Fibroblast of skin of back (primary cell): ENCODE data around the gene TAPBPL.

Experiments used
- DNase-seq: peaks from one replicate; pipeline ENCODE4 v3.0.0-alpha.2; 2013

The TAPBPL gene

DNA sequence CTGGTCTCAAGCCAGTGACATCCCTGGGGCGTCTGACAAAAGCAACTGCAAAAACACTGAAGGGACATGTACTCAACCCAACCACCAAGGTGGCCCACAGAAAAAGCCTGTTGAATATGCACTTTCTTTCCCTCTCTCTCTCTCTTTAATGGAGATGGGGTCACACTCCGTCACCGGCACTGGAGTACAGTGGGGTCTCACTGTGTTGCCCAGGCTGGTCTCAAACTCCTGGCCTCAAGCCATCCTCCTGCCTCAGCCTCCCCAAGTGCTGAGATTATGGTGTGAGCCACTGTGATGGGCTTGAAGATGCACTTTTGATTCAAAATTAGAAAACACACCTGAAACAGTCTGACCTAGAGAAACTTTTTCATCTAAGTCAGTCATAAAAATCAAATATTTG, 14.3 kb upstream of the TAPBPL start:
- DNase-seq = no peak

- DNase-seq = no peak
These were observed 13.5 kb upstream of the TAPBPL start for GRCh38 chr12:6438345-6438744.

- no peak for DNase-seq
These were observed 11.5 kb upstream of the TAPBPL start for GRCh38 chr12:6440391-6440790.

DNA sequence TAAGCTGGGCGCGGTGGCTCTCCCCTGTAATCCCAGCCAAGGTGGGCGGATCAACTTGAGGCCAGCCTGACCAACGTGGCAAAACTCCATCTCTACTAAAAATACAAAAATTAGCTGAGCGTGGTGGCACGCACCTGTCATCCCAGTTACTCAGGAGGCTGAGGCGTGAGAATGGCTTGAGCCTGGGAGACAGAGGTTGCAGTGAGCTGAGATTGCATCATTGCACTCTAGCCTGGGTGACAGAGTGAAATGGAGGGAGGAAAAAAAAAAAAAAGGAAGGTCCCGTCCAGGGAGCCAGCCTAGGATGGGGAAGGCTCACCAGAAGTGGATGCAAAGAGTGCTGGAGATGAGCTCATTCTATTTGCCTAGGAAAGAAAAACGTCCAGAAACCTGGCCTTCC, 9.0 kb upstream of the TAPBPL start:
- DNase-seq = no peak

DNA sequence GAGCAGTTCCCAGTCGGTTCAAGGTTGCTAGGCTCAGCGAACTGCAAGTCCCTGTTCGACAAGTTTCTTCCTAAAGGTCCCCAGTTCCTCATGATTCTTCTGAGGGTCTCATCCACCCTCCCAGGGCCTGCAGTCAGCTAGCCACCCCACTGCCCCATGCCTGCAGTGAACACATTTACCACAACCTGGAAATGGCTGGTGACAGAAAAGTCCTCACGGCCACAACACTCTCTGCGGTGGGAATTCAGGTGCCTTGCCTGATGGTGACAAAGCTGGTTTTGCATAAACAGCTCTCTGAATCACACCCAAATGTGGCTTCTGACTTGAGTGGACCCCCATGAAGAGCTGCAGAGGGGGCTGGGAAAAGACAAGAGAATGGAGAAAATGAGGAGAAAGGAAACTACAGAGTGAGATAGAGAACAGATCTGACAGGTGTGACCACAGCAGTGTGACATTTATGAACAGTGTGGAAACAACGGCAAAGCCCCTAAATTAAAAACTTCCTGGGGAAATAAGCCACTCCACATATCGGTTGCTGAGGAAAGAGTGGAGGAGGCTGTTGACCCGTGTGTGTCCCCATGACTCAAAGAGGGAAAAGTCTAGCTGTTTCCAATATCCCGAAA, 8.4 kb upstream of the TAPBPL start:
- DNase-seq = no peak

DNA sequence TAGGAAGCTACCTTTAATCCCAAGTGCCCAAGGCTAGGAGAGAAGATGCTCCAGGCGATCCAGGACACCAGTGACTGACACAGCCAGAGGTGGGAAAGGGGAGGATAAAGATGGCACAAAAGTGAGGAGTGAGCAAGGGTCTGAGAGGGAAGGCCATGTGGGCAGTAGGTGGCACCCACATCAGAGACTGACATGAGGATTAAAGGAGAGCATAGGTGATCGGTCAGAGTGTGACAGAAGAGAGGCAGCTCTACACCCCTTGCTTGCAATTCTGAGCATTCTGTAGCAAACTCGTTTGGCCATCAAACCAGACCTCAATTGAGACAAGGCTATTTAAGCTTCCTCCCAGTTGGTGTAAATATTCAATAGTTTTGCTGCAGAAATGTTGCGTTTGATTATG, 7.8 kb upstream of the TAPBPL start:
- no peak for DNase-seq

DNA sequence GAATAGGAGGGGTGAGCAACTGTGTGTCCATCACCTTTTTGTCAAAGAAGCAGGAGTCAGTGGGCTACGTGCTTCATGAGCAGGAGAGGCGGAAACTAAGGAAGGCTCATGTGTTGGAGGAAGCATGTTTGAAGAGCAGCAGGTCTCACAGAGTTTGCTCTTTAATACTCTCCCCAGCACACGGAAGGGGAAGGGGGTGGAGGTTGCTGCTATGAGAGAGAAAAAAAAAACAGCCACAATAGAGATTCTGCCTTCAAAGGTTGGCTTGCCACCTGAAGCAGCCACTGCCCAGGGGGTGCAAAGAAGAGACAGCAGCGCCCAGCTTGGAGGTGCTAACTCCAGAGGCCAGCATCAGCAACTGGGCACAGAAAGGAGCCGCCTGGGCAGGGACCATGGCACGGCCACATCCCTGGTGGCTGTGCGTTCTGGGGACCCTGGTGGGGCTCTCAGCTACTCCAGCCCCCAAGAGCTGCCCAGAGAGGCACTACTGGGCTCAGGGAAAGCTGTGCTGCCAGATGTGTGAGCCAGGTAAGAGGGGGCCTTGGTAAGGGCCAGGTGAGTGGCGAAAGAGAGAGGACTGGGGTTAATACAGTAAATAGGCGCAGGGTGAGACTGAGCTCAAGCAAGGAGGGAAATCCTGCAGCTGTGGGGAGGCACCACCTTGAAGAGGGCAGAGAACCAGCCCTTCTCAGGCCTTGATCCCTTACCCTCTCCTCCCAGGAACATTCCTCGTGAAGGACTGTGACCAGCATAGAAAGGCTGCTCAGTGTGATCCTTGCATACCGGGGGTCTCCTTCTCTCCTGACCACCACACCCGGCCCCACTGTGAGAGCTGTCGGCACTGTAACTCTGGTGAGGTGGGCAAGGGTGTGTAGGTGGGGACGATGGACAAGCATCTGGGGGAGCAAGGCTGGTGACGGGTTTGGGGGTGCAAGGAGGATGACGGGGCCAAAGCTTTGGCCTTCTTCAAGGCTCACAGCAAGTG, 6.8 kb upstream of the TAPBPL start, which contains the start of gene CD27:
CD27 (plus strand) TSS at position 252 of the 985 bp plus-strand sequence; CDS start at position 393, 141 bp downstream.
- no peak for DNase-seq

GRCh38 chr12:6450091-6450868, 1.6 kb upstream of the TAPBPL start:
- no peak for DNase-seq

GRCh38 chr12:6450869-6451347, 934 bp upstream of the TAPBPL start:
- no peak for DNase-seq

GRCh38 chr12:6452245-6452943, 552 bp downstream of the TAPBPL start:
- peak; percentile 17 for DNase-seq

DNA sequence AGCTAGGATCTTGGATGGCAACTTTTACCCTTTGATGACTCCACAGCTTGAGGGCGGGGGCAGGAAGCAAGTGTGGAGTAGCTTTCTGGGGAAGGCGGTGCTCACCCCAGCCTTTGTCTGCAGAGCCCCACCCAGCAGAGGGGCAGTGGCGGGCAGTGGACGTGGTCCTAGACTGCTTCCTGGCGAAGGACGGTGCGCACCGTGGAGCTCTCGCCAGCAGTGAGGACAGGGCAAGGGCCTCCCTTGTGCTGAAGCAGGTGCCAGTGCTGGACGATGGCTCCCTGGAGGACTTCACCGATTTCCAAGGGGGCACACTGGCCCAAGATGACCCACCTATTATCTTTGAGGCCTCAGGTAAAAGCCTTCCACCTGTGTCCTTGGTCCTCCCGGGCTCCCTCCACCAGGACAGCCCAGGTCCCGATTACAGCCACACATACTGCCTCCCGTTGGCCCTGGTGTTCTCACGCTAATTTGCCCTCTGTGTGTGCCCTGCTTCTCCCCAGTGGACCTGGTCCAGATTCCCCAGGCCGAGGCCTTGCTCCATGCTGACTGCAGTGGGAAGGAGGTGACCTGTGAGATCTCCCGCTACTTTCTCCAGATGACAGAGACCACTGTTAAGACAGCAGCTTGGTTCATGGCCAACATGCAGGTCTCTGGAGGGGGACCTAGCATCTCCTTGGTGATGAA, 1.2 kb downstream of the TAPBPL start:
- no peak for DNase-seq

- DNase-seq = no peak
These were observed 5.5 kb downstream of the TAPBPL start for GRCh38 chr12:6457220-6457945.

DNA sequence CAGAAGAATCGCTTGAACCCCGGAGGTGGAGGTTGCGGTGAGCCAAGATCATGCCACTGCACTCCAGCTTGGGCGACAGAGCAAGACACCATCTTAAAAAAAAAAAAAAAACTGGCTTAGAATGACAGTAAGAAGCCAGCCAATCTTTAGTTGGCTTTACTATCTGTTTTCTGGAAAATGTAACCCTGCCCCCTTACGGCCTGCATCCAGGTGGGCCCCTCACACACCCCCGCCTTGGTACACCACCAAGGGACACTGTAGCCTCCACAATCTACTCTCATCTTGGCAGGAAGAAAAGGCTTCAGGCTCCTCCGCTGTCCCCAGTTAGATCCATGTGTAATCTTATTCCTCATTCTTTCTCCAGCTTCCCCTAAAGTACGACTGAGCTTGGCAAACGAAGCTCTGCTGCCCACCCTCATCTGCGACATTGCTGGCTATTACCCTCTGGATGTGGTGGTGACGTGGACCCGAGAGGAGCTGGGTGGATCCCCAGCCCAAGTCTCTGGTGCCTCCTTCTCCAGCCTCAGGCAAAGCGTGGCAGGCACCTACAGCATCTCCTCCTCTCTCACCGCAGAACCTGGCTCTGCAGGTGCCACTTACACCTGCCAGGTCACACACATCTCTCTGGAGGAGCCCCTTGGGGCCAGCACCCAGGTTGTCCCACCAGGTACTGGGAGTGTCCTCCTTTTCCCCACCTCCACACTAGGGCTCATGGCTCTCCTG, 6.6 kb downstream of the TAPBPL start:
- no peak for DNase-seq

GRCh38 chr12:6459004-6459337, 7.1 kb downstream of the TAPBPL start:
- DNase-seq = no peak

GRCh38 chr12:6460751-6461371, 9.0 kb downstream of the TAPBPL start:
- DNase-seq = no peak

DNA sequence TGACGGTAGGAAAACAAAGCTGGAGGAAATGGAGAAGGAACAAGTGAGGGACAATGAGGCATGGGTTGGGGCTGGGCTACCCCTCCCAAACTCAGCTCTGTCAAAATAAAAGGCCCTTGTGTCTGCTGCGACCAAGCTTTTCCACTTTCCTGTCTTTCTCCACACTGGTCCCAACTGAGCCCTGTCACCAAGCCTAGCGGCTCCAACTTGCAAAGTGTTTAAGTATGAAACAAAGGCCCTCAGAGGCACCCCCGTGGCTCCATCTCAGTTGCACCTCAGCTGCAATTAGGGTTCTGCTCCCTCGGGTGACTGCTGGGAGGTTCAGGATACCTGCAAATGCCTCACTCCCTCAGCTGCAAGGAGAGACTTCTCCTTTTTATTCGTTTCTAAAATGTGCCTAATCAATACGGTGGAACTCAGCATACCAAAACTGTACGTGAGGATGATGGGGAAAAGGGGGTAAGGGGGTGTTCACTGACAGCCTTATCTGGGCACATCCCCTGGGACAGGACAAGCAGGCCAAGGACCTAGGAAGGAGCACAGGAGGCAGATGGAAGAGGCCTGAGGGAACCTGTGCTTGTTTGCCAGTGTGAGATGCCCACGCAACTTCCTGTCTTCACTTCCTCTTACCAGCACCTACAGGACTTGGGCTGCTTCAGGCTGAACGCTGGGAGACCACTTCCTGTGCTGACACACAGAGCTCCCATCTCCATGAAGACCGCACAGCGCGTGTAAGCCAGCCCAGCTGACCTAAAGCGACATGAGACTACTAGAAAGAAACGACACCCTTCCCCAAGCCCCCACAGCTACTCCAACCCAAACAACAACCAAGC, 9.8 kb downstream of the TAPBPL start:
- no peak for DNase-seq

DNA sequence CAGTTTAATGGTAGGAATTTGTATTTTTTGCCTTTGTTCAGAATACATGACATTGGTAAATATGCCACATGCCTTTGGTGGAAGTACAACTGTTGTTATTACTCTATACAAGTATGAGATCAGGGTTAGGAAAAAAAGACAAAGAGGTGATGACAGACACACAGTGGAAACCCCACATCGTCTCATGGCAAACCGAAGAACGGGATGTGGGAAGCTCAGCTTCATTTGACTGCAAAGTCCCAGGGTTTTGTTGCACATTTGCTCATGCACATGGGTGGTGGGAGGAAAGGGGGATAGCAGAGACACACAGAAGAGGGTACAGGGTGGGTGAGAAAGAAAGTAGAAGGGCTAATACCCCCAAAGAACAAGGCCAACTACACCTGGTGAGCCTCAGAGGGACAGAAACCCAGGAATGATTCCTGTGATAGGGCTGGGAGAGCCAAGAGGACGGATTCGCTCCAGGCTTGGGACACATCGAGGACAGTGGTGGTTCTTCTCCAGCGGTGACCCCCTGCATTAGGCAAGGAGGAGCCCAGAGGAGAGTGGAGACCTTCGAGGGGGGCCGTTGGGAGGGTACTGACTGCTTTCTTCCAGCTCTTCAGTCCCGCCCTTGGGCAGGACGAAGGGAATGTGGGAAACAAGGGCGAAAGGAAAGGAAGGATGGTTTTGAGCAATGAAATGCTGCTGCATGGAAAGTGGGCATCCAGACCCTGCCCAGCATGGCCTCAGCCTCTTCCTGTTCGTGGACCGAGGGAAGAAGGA, 10.6 kb downstream of the TAPBPL start:
- no peak for DNase-seq

GRCh38 chr12:6463216-6463615, 11.4 kb downstream of the TAPBPL start:
- no peak for DNase-seq
